K562 (cell line): Measurements from ENCODE around the gene RUNDC1. TPM values are rescaled to one million over a fixed set of nuclear protein-coding genes. Genes with fewer than 3 reads are reported as not detected.
A peak's percentile ranks its signal among the peaks of the same experiment; 100 is the strongest.

Experiments
- ATAC-seq: fragments of 200-7000 bp; cut with Tn5 transposase; 3 replicates; pipeline ENCODE4 v1.9.1; 2020; ENCODE audit warnings: moderate library complexity
- BruUV-seq: library from RNA; stranded (reverse); fragments of 400-500 nt; replicated peaks from 2 replicates; lab custom pipeline; 2021; lab: Mats Ljungman, UMichigan
- CTCF ChIA-PET: fragments of 300-600 bp; formaldehyde crosslinking; extraction: SDS; loops from one replicate; lab custom pipeline; 2021; ENCODE audit warnings: low intra/inter-chr PET ratio; lab: Yijun Ruan, JAX
- POLR2A ChIA-PET: fragments of 300-600, 350-650 bp; sonication (Branson Sonifier 250); formaldehyde crosslinking; extraction: SDS; loops from one replicate; lab custom pipeline; 2021; ENCODE audit warnings: antibody characterized with exemption, inconsistent platforms; lab: Yijun Ruan, JAX
- DNase-seq, 4 experiments: peaks; one replicate each; pipeline versions ENCODE4 v3.0.0 to v3.0.0-alpha.2; 2011 to 2018; ENCODE audit warnings: low spot score in 3 of 4, mixed read lengths in 3 of 4; ENCODE audit errors: extremely low read depth in 1 of 4
- FAIRE-seq: peaks from 2 replicates; lab custom pipeline; 2011; peaks lifted over from hg19 to GRCh38; lab: Jason Lieb, UNC
- H2AFZ ChIP-seq: 2 replicates; pipeline ENCODE4 v1.6.0; 2011; ENCODE audit warnings: low read depth, low read length, control low read depth, inconsistent platforms
- H3K27ac ChIP-seq: fragments of 200-600 bp; 3 replicates; pipeline ENCODE4 v1.8.0; 2011; ENCODE audit warnings: low read depth, mild to moderate bottlenecking, control low read depth, inconsistent platforms, low read length, moderate library complexity, mixed read lengths; ENCODE audit errors: extremely low read depth
- H3K27me3 ChIP-seq, 2 experiments: fragments of 300-600 bp in 1 of 2; 2 replicates in 1 of 2; 3 replicates in 1 of 2; pipeline versions ENCODE4 v1.6.0 to v1.8.0; 2011; ENCODE audit warnings: inconsistent platforms in 2 of 2, low read length in 2 of 2, mild to moderate bottlenecking in 1 of 2, mixed read lengths in 1 of 2, moderate library complexity in 1 of 2; ENCODE audit not compliant: control insufficient read depth in 2 of 2, insufficient read depth in 2 of 2
- H3K36me3 ChIP-seq: fragments of 300-600 bp; 3 replicates; pipeline ENCODE4 v1.8.0; 2011; ENCODE audit warnings: mild to moderate bottlenecking, low read length, inconsistent platforms; ENCODE audit not compliant: control insufficient read depth, insufficient read depth
- H3K4me1 ChIP-seq, 2 experiments: fragments of 200-600 bp in 1 of 2; replicated peaks in 1 of 2; 2 replicates in 1 of 2; 3 replicates in 1 of 2; pipeline versions ENCODE4 v1.5.1 to v1.8.0; 2011; ENCODE audit warnings: inconsistent platforms in 2 of 2, low read length in 2 of 2, mild to moderate bottlenecking in 1 of 2, mixed read lengths in 1 of 2, moderate library complexity in 1 of 2; ENCODE audit not compliant: control insufficient read depth in 2 of 2, insufficient read depth in 2 of 2
- H3K4me2 ChIP-seq: 2 replicates; pipeline ENCODE4 v1.6.1; 2011; ENCODE audit warnings: low read length, control low read depth, inconsistent platforms, mixed read lengths; ENCODE audit not compliant: insufficient read depth
- H3K4me3 ChIP-seq: fragments of 200-600 bp; sonication (generic), shearing (Covaris generic); 2 replicates; pipeline ENCODE4 v1.5.1; 2016; ENCODE audit warnings: control low read depth, inconsistent platforms
- H3K79me2 ChIP-seq: fragments of 200-600 bp; 3 replicates; pipeline ENCODE4 v1.8.0; 2011; ENCODE audit warnings: low read length, inconsistent platforms; ENCODE audit not compliant: control insufficient read depth, insufficient read depth
- H3K9ac ChIP-seq, 2 experiments: 2 replicates each; pipeline versions ENCODE4 v1.6.0 to v1.6.1; 2011; ENCODE audit warnings: low read depth in 2 of 2, low read length in 2 of 2, control low read depth in 1 of 2, inconsistent platforms in 1 of 2, mild to moderate bottlenecking in 1 of 2, mixed read lengths in 1 of 2; ENCODE audit not compliant: insufficient read depth in 1 of 2
- H3K9me1 ChIP-seq: one replicate; pipeline ENCODE4 v1.6.0; 2011; ENCODE audit warnings: inconsistent platforms, mild to moderate bottlenecking, low read length, moderate library complexity; ENCODE audit not compliant: control insufficient read depth, insufficient read depth
- H3K9me3 ChIP-seq: replicated peaks from 2 replicates; pipeline ENCODE4 v1.5.1; 2011; ENCODE audit warnings: low read depth, low read length, inconsistent platforms; ENCODE audit not compliant: control insufficient read depth, insufficient read depth
- H4K20me1 ChIP-seq: replicated peaks from 2 replicates; pipeline ENCODE4 v1.6.1; 2011; ENCODE audit warnings: low read length, inconsistent platforms, mixed read lengths; ENCODE audit not compliant: control insufficient read depth, insufficient read depth
- BCL6 ChIP-seq: fragments of 250-450 bp; sonication (Bioruptor Pico); IDR thresholded peaks from 2 replicates; pipeline ENCODE4 v1.4.0; 2020
- FOSL1 ChIP-seq: fragments of 200-800 bp; sonication (Bioruptor generic); conservative IDR thresholded peaks from 2 replicates; pipeline ENCODE4 v1.6.1; 2016; ENCODE audit warnings: missing genetic modification characterization, missing compliant biosample characterization
- NCOR1 ChIP-seq: fragments of 450-650 bp; IDR thresholded peaks from 2 replicates; pipeline ENCODE4 v1.6.1; 2016; ENCODE audit warnings: mild to moderate bottlenecking, moderate library complexity
- NFE2 ChIP-seq: IDR thresholded peaks from 2 replicates; pipeline ENCODE4 v1.6.1; 2014; ENCODE audit warnings: antibody characterized with exemption, low read depth
- NR3C1 ChIP-seq: sonication (generic); formaldehyde crosslinking; IDR thresholded peaks from 2 replicates; pipeline ENCODE4 v1.8.1; 2022; ENCODE audit warnings: missing genetic modification reagents
- RAD21 ChIP-seq, 2 experiments: fragments of 250-450 bp in 1 of 2; fragments of 450-650 bp in 1 of 2; sonication (Bioruptor Pico) in 1 of 2; formaldehyde crosslinking in 1 of 2; IDR thresholded peaks in 1 of 2; conservative IDR thresholded peaks in 1 of 2; 2 replicates each; pipeline versions ENCODE4 v1.4.0 to v1.8.0; 2020 to 2022; ENCODE audit warnings: mild to moderate bottlenecking in 2 of 2, moderate library complexity in 1 of 2
- RBBP5 ChIP-seq: fragments of 200-600 bp; sonication (generic); IDR thresholded peaks from 2 replicates; pipeline ENCODE4 v1.6.1; 2012; ENCODE audit warnings: borderline replicate concordance, mild to moderate bottlenecking, low read length, control low read depth, inconsistent platforms; ENCODE audit not compliant: insufficient read depth, poor library complexity, severe bottlenecking
- SNIP1 ChIP-seq: fragments of 450-650 bp; IDR thresholded peaks from 2 replicates; pipeline ENCODE4 v1.7.1; 2017; ENCODE audit warnings: low read depth, mild to moderate bottlenecking
- SP1 ChIP-seq: sonication (generic); formaldehyde crosslinking; IDR thresholded peaks from 2 replicates; pipeline ENCODE4 v1.8.1; 2022; ENCODE audit warnings: mild to moderate bottlenecking, missing genetic modification reagents
- ZNF354B ChIP-seq: fragments of 250-450 bp; sonication (Bioruptor Pico); IDR thresholded peaks from 2 replicates; pipeline ENCODE4 v1.4.0; 2020
- ZNF408 ChIP-seq: fragments of 250-450 bp; sonication (Bioruptor Pico); IDR thresholded peaks from 2 replicates; pipeline ENCODE4 v1.4.0; 2020; ENCODE audit warnings: low read depth, mild to moderate bottlenecking, moderate library complexity
- ZNF551 ChIP-seq: fragments of 250-450 bp; sonication (Bioruptor Pico); IDR thresholded peaks from 2 replicates; pipeline ENCODE4 v1.5.0; 2021; ENCODE audit warnings: mild to moderate bottlenecking, moderate library complexity
- WGBS: fragments of 100-300 bp; shearing (Covaris generic); methylation state at CpG from one replicate; pipeline ENCODE4 v1.1.6; 2016; ENCODE audit warnings: low coverage, mixed read lengths; ENCODE audit not compliant: insufficient coverage; ENCODE audit errors: missing lambda C conversion rate; 5-methylcytosine and 5-hydroxymethylcytosine counted together
- in situ Hi-C: fragments of 300-500 bp; cut with MboI; formaldehyde crosslinking; loops from 4 replicates; pipeline ENCODE4 v1.15.0; 2018; ENCODE audit warnings: inconsistent platforms, mixed read lengths
- intact Hi-C: fragments of 100-400 bp; cut with micrococcal nuclease; formaldehyde crosslinking; loops from 2 replicates; pipeline ENCODE4 v1.14.2; 2022
- polyA plus RNA-seq, 8 experiments: library from polyadenylated mRNA; depleted of rRNA in 4 of 8; stranded (reverse) in 5 of 8; unstranded in 3 of 8; fragments of >200 nt; fragmentation: Nextera tagmentation in 2 of 8; fragmentation: Illumina TruSeq in 1 of 8; extraction: Ambion mirVana in 2 of 8; extraction: Trizol in 1 of 8; gene quantifications; 2 replicates each; pipeline versions ENCODE4 v1.2.1 to v1.2.3, GENCODE V29; 2011 to 2014; ENCODE audit warnings: inconsistent platforms in 1 of 8, missing spikeins in 1 of 8
- total RNA-seq, 7 experiments: library from RNA; depleted of rRNA in 6 of 7; stranded (reverse); fragments of >200 nt in 6 of 7; fragmentation: Illumina TruSeq in 2 of 7; extraction: Trizol in 2 of 7; gene quantifications; 2 replicates each; pipeline versions ENCODE4 v1.2.1 to v1.2.3, GENCODE V29; 2011 to 2021; ENCODE audit warnings: low replicate concordance in 1 of 7
- TF ChIP-seq, protein P1 (sequence below): sonication (generic); formaldehyde crosslinking; IDR thresholded peaks from 2 replicates; pipeline ENCODE4 v1.8.0; 2022; ENCODE audit warnings: mild to moderate bottlenecking, missing genetic modification reagents
- TF ChIP-seq, protein P2 (sequence below): fragments of 450-650 bp; IDR thresholded peaks from 2 replicates; pipeline ENCODE4 v1.7.1; 2018; ENCODE audit warnings: mild to moderate bottlenecking, low read depth; ENCODE audit not compliant: partially characterized antibody
- TF ChIP-seq, protein P3 (sequence below), 2 experiments: fragments of 150-350 bp in 1 of 2; IDR thresholded peaks; 2 replicates each; pipeline ENCODE4 v1.6.1; 2012 to 2016; ENCODE audit warnings: low read depth in 2 of 2, low read length in 2 of 2, mild to moderate bottlenecking in 1 of 2, moderate library complexity in 1 of 2

Gene RUNDC1
- total and polyA plus RNA-seq, 9 of the 15 experiments (the other 6 are each of a cell fraction or from before 2014, with no cell fraction given): 3.4 to 12.6 (median 9.4) TPM

DNA sequence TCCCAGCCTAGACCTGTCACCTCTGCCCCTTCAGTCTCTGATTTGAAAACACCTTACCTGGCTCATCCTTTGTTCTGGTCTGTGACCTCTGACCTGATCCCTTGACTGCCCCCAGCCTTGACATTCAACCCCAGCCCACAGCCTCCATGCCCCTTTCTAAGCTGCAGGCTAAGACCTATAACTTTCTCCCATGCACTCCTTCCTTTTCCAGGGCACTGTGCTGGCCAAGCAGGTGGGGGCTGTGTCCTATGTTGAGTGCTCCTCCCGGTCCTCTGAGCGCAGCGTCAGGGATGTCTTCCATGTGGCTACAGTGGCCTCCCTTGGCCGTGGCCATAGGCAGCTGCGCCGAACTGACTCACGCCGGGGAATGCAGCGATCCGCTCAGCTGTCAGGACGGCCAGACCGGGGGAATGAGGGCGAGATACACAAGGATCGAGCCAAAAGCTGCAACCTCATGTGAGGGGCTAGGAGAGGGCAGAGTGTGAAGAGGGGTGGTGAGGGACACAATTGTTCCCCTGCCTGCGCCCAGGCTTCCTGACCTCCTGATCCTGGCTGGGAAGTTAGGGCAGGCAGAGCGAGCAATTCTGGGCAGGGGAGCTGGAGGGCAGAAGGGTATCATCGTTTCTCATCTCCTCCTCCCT lies 48.0 kb downstream of the RUNDC1 start:
- FAIRE-seq: no peak
- Histone ChIP-seq H3K27me3 (no peaks in the 10 kb centered on the region), H3K27ac (no peak overlapping the region), H3K9me3 (no peaks in the 10 kb centered on the region), H3K79me2 (no peaks in the 10 kb centered on the region), H2AFZ (no peak overlapping the region), H3K9ac (peak overlapping the region in 1 of 2 experiments; percentile 75; a peak in 1 of 4 replicates), H3K36me3 (no peaks in the 10 kb centered on the region), H3K4me1 (peaks cover 3 to 34% of the 10 kb centered on the region in 2 experiments), H3K9me1 (no peaks in the 10 kb centered on the region), H3K4me2 (no peak overlapping the region), H4K20me1 (no peaks in the 10 kb centered on the region), H3K4me3 (no peak overlapping the region)
- in situ Hi-C loops (no loop called here), intact Hi-C loops (no loop called here)
- no peak for ATAC-seq
- no peak for DNase-seq
- 58% methylated on average over 17 of the region's 17 CpGs for WGBS
- POLR2A ChIA-PET: interaction anchor here (0.9 to 1.4 kb wide), 3 partner anchors 9 to 288 kb away, joined by 3 to 5 read pairs (median 4); no protein-coding TSS in a partner anchor
- CTCF ChIA-PET: no interaction called here
- BruUV-seq: no TSS peak
- TF ChIP-seq NCOR1 (no peak), ZNF354B (CRISPR knock-in tag) (no peak), SP1 (CRISPR knock-in tag) (no peak), ZNF551 (CRISPR knock-in tag) (no peak), NFE2 (no peak), SNIP1 (no peak), BCL6 (CRISPR knock-in tag) (no peak), ZNF408 (CRISPR knock-in tag) (no peak), RAD21 (CRISPR knock-in tag; conservative IDR thresholded peaks at IDR 0.05 in 1 of 2, IDR thresholded peaks at IDR 0.05 in 1 of 2) (no peak), FOSL1 (no peak), RBBP5 (no peak), NR3C1 (CRISPR knock-in tag) (no peak)
- TF ChIP-seq, protein P1, sequence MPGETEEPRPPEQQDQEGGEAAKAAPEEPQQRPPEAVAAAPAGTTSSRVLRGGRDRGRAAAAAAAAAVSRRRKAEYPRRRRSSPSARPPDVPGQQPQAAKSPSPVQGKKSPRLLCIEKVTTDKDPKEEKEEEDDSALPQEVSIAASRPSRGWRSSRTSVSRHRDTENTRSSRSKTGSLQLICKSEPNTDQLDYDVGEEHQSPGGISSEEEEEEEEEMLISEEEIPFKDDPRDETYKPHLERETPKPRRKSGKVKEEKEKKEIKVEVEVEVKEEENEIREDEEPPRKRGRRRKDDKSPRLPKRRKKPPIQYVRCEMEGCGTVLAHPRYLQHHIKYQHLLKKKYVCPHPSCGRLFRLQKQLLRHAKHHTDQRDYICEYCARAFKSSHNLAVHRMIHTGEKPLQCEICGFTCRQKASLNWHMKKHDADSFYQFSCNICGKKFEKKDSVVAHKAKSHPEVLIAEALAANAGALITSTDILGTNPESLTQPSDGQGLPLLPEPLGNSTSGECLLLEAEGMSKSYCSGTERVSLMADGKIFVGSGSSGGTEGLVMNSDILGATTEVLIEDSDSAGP (CRISPR knock-in tag): no peak
- TF ChIP-seq, protein P2, sequence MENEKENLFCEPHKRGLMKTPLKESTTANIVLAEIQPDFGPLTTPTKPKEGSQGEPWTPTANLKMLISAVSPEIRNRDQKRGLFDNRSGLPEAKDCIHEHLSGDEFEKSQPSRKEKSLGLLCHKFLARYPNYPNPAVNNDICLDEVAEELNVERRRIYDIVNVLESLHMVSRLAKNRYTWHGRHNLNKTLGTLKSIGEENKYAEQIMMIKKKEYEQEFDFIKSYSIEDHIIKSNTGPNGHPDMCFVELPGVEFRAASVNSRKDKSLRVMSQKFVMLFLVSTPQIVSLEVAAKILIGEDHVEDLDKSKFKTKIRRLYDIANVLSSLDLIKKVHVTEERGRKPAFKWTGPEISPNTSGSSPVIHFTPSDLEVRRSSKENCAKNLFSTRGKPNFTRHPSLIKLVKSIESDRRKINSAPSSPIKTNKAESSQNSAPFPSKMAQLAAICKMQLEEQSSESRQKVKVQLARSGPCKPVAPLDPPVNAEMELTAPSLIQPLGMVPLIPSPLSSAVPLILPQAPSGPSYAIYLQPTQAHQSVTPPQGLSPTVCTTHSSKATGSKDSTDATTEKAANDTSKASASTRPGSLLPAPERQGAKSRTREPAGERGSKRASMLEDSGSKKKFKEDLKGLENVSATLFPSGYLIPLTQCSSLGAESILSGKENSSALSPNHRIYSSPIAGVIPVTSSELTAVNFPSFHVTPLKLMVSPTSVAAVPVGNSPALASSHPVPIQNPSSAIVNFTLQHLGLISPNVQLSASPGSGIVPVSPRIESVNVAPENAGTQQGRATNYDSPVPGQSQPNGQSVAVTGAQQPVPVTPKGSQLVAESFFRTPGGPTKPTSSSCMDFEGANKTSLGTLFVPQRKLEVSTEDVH: no peak
- TF ChIP-seq, protein P3, sequence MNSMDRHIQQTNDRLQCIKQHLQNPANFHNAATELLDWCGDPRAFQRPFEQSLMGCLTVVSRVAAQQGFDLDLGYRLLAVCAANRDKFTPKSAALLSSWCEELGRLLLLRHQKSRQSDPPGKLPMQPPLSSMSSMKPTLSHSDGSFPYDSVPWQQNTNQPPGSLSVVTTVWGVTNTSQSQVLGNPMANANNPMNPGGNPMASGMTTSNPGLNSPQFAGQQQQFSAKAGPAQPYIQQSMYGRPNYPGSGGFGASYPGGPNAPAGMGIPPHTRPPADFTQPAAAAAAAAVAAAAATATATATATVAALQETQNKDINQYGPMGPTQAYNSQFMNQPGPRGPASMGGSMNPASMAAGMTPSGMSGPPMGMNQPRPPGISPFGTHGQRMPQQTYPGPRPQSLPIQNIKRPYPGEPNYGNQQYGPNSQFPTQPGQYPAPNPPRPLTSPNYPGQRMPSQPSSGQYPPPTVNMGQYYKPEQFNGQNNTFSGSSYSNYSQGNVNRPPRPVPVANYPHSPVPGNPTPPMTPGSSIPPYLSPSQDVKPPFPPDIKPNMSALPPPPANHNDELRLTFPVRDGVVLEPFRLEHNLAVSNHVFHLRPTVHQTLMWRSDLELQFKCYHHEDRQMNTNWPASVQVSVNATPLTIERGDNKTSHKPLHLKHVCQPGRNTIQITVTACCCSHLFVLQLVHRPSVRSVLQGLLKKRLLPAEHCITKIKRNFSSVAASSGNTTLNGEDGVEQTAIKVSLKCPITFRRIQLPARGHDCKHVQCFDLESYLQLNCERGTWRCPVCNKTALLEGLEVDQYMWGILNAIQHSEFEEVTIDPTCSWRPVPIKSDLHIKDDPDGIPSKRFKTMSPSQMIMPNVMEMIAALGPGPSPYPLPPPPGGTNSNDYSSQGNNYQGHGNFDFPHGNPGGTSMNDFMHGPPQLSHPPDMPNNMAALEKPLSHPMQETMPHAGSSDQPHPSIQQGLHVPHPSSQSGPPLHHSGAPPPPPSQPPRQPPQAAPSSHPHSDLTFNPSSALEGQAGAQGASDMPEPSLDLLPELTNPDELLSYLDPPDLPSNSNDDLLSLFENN (IDR thresholded peaks at IDR 0.05; ENCODE audit: low read depth in 2 of 2, low read length in 2 of 2): no peak
